ENCODE results near the gene CKMT2. TPM values are rescaled to one million over a fixed set of nuclear protein-coding genes. Genes with fewer than 3 reads are reported as not detected.

Gene CKMT2
- total and polyA plus RNA-seq, 2 donors (not counting 3 experiments of a cell fraction or from before 2014, with no cell fraction given) = not detected

GRCh38 chr5:81232464-81233079 is 550 bp upstream of the CKMT2 start:
- Histone ChIP-seq H3K4me2 (ENCODE audit: insufficient read depth, low read length) (no peak overlapping the region), H3K9me3 (replicated peaks; ENCODE audit: control insufficient read depth, insufficient read depth, low read length) (no peaks in the 10 kb centered on the region), H3K4me1 (ENCODE audit: control insufficient read depth, extremely low read depth, insufficient read depth, low read length) (no peaks in the 10 kb centered on the region), H2AFZ (ENCODE audit: low read depth, low read length) (no peak overlapping the region), H3K27me3 (ENCODE audit: control insufficient read depth in 2 of 2, insufficient read depth in 2 of 2, low read length in 2 of 2) (peaks cover 0 to under 1% of the 10 kb centered on the region in 2 experiments), H3K9ac (replicated peaks; ENCODE audit: extremely low read depth, insufficient read depth, low read length) (no peak overlapping the region), H4K20me1 (replicated peaks; ENCODE audit: control insufficient read depth, extremely low read depth, insufficient read depth, low read length) (no peaks in the 10 kb centered on the region), H3K36me3 (ENCODE audit: control insufficient read depth in 2 of 2, extremely low read depth in 1 of 2, insufficient read depth in 2 of 2, low read length in 2 of 2) (no peaks in the 10 kb centered on the region), H3K79me2 (ENCODE audit: control insufficient read depth, insufficient read depth, low read length) (no peaks in the 10 kb centered on the region), H3K27ac (ENCODE audit: insufficient read depth, low read depth, low read length) (no peak overlapping the region), H3K4me3 (replicated peaks in 1 of 3; ENCODE audit: insufficient read depth in 1 of 3, low read depth in 1 of 3, low read length in 3 of 3) (no peak overlapping the region), H3K9me1 (replicated peaks; ENCODE audit: control insufficient read depth, extremely low read depth, insufficient read depth, low read length) (no peaks in the 10 kb centered on the region)
- CTCF ChIA-PET = interaction anchor here (0.8 kb wide), 1 partner anchor 37 kb away, joined by 4 read pairs; no protein-coding TSS in a partner anchor
- no TSS peak for BruUV-seq (replicated peaks)
- POLR2A ChIA-PET = no interaction called here
- FAIRE-seq (no peak), DNase-seq (ENCODE audit: low read depth, low spot score) (no peak)
- TF ChIP-seq POLR2A (IDR thresholded peaks at IDR 0.05; ENCODE audit: low read depth, low read length) (no peak), POLR2AphosphoS5 (IDR thresholded peaks at IDR 0.05; ENCODE audit: insufficient read depth, low read depth, low read length) (no peak), MAX (IDR thresholded peaks at IDR 0.05; ENCODE audit: insufficient read depth, insufficient read length) (no peak), CTCF (IDR thresholded peaks at IDR 0.05; ENCODE audit: extremely low read depth in 1 of 2, insufficient read depth in 1 of 2, low read depth in 1 of 2, low read length in 2 of 2) (no peak), GATA2 (IDR thresholded peaks at IDR 0.05; ENCODE audit: insufficient read depth, insufficient read length, low read depth, low read length) (no peak), FOS (IDR thresholded peaks at IDR 0.05; ENCODE audit: borderline replicate concordance, insufficient read depth, low read length) (no peak), MYC (IDR thresholded peaks at IDR 0.05; ENCODE audit: low read depth, low read length) (no peak), EZH2 (IDR thresholded peaks at IDR 0.05; ENCODE audit: borderline replicate concordance, low read depth, low read length, severe bottlenecking) (no peak), JUN (IDR thresholded peaks at IDR 0.05; ENCODE audit: borderline replicate concordance, insufficient read depth, insufficient read length, low read depth) (no peak)
- dilution Hi-C loops (cut with MboI; ENCODE audit: extremely low pct_ligation_motif_present, low sequenced_read_pairs) (no loop called here), intact Hi-C loops (cut with micrococcal nuclease) (no loop called here)
